LHCN-M2 (cell line): ENCODE measurements around the gene CILP. TPM values are rescaled to one million over a fixed set of nuclear protein-coding genes. Genes with fewer than 3 reads are reported as not detected.
"Not testable (repeated sequence)": the region's sequence is repeated elsewhere in the genome, so short reads cannot be mapped to it uniquely, and the experiment has no call there.

Source experiments
- DNase-seq: peaks from one replicate; pipeline ENCODE4 v3.0.0-alpha.2; 2012; ENCODE audit warnings: low read depth
- polyA plus RNA-seq: library from polyadenylated mRNA; unstranded; fragments of >200 nt; gene quantifications from one replicate; pipeline ENCODE4 v1.2.1, GENCODE V29; 2012; ENCODE audit warnings: missing spikeins
- total RNA-seq: library from RNA; depleted of rRNA; stranded (reverse); fragments of >200 nt; gene quantifications from 2 replicates; pipeline ENCODE4 v1.2.3, GENCODE V29; 2014; rRNA removed

The CILP gene
- under 0.01 and 0.17 TPM in 2 replicates for total RNA-seq
- not detected for polyA plus RNA-seq

GRCh38 chr15:65210770-65211481 is at the start of gene CILP:
TSS of gene CILP (minus strand) at chr15:65211473. CDS start at chr15:65209755, 1,718 bp downstream.
- no peak for DNase-seq

DNA sequence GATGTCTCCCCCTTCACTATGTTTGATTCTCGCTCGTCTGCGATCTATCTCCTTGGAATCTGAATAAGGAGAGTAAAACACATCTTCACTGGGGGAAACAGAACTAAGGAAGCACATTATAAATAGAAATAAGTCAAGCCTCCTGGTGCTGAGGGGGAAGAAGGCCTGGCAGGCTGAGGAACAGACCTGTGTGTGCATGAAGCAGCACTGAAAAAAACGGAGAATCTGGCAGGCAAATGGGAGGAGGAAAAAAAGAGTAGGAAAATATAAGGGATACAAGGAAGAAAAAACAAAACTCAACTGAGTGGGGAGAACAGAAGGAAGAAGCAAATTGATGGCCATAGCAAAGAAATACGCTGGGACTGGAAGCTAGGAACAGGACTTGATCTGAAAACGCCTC is 49.7 kb upstream of the CILP start:
- DNase-seq = no peak

DNA sequence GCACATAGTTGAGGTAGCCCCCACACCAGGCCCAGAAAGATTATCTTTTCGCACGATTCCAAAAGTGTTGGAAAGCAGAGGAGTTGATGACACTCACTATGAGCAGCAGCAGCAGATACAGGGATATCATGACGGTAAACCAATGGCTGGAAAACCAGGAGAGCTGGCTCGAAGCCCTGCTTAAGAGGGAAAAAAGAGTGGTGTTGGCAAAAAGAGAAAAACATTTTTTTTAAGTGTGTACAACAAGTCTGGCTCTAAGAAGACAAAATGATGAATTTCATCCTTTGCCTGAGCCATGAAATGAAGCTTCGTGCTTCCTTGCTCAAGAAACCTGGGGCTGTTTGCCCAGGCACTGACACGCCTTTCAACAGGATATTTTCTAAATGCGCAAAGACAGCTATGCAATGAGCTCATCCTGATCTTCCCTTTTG is 48.1 kb upstream of the CILP start:
- DNase-seq = no peak

DNA sequence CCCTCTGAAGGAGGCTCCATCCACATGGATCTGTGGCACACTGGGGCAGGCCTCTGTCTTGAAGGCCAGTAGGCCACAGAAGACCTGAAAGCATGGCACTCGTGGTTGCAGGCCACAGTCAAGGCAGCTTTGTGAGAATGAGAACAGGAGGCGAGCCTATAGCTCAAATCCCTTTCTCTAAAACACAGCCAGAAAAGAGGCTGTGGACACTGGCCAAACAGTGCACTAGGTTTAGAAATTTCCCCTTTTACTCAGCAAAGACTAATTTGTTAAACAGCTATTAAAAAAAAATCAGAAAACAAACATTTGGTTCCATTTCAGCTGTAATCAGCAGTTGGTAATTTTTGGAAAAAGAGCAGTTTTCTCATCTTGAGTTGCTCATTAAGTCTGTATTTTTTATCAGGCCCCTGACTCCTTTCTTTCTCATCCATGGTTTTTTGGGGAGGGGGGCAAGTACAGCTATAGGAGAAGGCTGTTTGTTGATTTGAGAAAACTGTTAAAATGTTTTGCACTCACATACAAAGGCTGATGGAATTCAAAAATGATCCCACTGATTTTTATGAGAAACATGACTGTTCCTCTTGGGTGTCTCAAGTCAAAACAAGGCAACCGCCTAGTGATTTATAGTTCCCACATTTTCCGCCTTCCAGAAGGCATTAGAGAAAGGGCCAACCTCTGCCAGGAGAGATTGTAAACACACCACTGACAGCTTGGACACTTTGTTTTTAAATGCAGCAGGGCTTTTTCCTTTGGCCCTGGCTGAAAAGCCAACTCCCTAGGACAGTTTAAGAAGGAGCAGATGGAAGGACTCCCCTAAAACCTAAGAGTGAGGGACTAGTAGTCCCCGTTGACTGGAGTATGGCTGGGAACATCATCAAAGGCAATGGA is 47.3 kb upstream of the CILP start:
- no peak for DNase-seq

DNA sequence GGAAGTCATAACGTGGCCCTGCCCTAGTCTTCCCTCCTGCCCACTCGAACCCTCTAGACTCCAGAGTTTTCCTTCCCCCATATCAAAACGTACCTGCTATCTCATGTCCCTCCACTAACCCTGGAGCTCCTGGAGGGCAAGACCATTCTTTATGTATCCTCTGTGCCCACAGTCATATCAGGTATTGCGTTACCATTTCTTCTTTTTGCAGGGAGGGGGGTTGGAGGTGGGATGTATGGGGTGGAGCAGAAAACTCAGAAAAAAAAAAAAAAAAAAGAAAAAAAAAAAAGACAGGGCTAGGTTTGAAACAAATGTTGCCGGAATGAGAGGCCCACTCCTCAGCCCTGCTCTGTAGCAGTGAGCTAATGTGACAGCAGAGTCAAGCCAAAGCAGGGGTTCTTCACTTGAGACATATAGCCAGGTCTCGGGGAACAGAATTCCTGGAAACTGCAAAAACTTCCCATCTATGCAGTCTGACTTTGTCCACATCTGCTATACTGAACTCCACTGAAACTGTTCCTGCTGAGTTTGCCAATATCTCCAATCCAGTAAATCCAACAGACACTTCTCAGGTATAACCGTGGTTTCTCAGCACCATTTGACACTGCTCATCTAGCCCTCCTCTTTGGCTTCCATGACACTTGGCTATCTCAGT is 44.3 kb upstream of the CILP start:
- DNase-seq = no peak

DNA sequence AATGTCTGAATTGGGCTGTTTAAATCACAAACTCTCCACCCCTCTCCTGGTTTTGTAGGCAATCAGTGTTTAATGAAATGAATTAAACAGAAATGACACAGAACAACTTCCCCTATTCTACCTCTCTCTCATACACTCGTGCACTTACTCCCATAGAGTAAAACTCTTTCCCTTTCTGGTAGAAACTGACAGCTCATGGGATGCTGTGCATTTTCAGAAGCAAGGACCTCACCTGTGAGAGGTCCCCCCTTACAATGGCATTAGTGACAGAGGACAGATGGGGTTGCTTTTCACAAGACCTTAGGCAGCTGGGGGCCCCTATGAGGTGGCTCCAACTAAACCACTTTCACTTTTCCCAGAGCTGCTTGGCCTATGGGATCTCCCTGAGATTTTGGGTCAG is 43.5 kb upstream of the CILP start:
- no peak for DNase-seq

- no peak for DNase-seq
These were observed 43.1 kb upstream of the CILP start for GRCh38 chr15:65254356-65254755.

GRCh38 chr15:65249641-65250040 is 38.4 kb upstream of the CILP start:
- DNase-seq = no peak

- peak; percentile 14 for DNase-seq
These were observed 37.4 kb upstream of the CILP start for GRCh38 chr15:65248511-65249255.

DNA sequence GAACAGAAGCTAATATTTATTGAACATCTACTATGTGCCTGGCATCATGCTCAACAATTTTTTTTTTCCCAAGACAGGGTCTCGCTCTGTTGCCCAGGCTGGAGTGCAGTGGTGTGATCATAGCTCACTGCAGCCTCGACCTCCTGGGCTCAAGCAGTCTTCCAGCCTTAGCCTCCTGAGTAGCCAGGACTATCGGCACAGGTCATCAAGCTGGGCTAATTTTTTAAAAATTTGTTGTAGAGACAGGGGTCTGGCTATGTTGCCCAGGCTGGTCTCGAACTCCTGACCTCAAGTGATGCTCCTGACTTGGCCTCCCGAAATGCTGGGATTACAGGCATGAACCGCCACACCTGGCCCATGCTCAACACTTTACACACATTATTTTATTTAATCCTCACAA is 35.7 kb upstream of the CILP start:
- no peak for DNase-seq

DNA sequence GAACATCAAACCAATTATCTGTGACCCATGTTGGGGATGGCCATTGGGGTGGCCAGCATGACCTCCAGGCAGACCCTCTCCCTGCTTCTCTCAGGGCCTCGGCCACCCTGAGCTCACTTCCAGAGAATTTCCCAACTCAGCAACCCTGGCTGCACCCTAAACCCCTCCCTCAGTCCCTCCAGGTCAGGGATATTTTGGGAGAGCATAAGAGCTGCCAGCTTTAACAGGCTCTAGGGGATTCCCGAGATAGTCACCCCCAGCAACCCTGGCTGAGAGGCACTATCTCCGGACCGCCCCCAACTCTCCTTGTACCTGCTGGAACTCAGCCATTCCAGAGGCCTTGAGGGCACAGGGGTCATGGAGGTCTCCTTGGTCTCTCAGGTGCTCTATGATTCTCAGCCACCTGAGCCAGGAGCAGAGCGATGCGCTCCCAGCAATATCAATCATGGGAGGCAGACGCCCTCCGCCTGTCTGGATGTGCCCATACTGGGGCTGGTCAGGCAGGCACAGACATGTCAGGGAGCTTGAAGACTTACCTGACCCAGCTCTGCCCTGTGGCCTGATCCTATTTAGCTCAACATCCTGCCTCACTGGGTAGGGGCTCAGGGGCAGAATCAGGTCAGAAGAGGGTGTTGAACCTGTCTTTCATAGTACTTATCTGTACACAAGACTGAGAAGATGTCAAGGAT is 34.9 kb upstream of the CILP start:
- DNase-seq = no peak

- peak; percentile 80 for DNase-seq
These were observed 34.0 kb upstream of the CILP start for GRCh38 chr15:65245096-65245856.

DNA sequence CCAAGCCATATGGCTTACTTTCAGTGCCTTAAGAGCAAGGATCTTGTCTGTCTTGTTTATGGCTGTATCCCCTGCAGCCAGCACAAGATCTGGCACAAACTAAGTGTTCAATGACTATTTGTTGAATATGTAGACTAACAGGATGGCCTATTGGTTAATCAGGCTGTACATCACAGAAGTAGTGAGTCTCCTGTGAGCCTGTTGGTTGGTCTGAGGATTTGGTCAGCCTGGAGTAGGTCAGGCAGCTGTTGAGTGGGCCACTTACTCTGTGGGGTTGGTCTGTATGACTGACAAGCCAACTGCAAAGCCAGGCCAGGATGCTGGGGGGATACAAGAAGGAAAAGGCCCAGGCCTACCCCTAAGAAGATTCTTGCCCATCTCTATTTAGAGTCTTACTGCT is 33.4 kb upstream of the CILP start:
- peak; percentile 74 for DNase-seq

DNA sequence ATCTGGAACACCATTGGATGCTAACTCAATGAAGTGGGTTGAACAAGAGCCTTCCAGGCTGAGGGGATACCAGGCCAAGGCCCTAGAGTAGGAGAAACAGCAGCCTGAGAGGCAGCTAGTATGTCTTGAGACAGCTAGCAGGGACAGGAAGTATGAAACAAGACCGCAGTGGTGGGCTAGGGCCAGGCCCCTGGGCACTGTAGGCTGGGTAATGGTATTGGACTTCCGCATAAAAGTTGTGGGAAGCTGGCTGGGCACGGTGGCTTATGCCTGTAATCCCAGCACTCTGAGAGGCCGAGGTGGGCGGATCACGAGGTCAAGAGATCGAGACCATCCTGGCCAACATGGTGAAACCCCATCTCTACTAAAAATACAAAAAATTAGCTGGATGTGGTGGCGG is 25.2 kb upstream of the CILP start:
- DNase-seq = not testable (repeated sequence)

DNA sequence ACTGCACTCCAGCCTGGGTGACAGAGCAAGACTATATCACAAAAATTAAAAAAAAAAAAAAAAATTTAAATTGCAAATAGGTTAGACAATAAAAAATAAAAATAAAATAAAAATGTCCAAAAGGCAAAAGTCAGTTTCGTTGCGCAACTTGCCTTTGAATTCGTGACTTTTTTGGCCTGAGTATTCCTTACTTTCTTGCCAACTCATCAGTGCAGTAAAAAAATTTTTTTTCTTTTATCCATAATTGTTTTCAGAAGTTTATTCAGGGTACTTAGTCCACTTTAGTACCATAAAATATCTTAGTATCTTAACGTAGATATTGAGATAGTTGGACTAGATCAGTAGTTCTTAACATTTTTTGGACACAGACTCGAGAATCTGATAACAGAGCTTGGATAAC is 22.4 kb upstream of the CILP start:
- DNase-seq = no peak

DNA sequence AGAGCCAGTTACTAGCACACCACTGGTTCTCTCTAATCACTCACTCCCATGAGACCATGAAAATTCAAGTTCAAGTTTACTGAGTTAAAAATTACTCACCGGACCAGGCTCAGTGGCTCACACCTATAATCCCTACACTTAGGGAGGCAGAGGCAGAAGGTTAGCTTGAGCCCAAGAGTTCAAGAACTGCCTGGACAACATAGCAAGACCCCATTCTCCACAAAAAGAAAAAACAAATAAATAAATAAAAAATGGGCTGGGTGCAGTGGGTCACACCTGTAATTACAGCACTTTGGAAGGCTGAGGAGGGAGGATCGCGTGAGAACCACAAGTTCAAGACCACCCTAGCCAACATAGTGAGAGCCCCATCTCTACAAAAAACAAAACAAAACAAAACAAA is 21.2 kb upstream of the CILP start:
- DNase-seq = no peak

- no peak for DNase-seq
These were observed 20.0 kb upstream of the CILP start for GRCh38 chr15:65231306-65231705.

GRCh38 chr15:65226901-65227300 is 15.6 kb upstream of the CILP start:
- DNase-seq = not testable (repeated sequence)

DNA sequence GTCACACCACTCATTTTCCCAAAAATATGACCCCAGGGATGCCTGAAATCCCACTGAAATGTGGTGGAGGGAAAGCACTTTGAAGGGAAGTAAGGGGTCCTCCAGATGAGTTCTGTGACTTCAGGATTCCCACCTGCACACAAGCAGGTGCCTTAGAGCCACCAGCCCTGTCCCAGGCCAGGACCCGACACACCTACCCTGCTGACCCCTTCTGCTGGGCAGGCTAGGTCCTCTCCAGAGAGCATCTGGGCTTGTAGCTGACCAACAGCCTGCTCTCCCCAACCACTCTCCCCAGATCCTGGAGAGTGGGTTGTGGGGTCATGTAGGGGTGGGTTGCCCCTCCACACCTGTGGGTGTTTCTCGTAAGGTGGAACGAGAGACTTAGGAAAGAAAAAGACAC is 14.9 kb upstream of the CILP start:
- no peak for DNase-seq

DNA sequence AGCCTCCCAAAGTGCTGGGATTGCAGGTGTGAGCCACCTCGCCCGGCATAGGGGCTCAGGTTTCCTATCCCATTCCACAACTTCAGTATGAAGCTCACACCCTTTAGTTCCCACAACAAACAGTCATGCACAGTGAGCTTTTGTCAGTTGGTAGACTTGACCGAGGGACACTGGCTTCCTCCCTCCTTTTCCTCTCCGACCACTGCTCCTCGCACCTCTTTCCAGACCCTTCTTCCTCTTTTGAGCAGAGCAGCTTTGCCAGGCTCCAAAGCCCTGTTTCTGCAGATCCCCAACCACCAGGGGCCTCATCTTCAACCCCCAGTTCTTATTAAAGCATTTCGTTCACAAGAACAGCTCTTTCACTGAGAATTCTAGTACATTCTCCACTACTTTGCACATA is 12.7 kb upstream of the CILP start:
- no peak for DNase-seq
